ENCODE measurements around the gene EXOC6B. TPM values are rescaled to one million over a fixed set of nuclear protein-coding genes. Genes with fewer than 3 reads are reported as not detected.

Gene EXOC6B
- total RNA-seq, 1 donor, result 40.2 TPM

- H3K4me3 ChIP-seq (ENCODE audit: low read depth, low read length), result no peak overlapping the region
- DNase-seq (ENCODE audit: low read depth), result no peak
- TF ChIP-seq CTCF (IDR thresholded peaks at IDR 0.05; ENCODE audit: insufficient read depth, low read depth, low read length), result no peak
These were observed 342.5 kb downstream of the EXOC6B start for GRCh38 chr2:72483346-72483745.

DNA sequence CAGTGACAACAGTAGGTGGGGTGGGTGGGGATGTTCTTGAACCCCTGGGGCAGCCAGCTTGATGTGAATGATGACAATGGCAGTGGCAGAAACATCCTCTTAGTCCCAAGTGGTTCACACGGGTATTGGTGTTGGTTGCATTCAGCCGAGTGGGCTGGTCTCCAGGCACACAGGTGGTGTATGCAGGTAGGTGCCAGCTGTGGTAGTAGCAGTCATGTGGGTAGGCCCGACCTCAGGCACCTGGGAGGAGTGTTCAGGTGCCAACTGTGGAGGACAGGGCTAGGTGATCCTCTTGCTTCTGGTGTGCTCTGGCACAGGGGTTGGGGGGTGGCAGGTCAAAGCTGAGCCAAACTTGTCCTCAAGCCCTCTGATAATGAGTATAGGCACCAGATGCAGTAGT is 350.6 kb downstream of the EXOC6B start:
- no peak overlapping the region for H3K4me3 ChIP-seq (ENCODE audit: low read depth, low read length)
- DNase-seq (ENCODE audit: low read depth), result no peak
- TF ChIP-seq CTCF (IDR thresholded peaks at IDR 0.05; ENCODE audit: insufficient read depth, low read depth, low read length), result no peak

DNA sequence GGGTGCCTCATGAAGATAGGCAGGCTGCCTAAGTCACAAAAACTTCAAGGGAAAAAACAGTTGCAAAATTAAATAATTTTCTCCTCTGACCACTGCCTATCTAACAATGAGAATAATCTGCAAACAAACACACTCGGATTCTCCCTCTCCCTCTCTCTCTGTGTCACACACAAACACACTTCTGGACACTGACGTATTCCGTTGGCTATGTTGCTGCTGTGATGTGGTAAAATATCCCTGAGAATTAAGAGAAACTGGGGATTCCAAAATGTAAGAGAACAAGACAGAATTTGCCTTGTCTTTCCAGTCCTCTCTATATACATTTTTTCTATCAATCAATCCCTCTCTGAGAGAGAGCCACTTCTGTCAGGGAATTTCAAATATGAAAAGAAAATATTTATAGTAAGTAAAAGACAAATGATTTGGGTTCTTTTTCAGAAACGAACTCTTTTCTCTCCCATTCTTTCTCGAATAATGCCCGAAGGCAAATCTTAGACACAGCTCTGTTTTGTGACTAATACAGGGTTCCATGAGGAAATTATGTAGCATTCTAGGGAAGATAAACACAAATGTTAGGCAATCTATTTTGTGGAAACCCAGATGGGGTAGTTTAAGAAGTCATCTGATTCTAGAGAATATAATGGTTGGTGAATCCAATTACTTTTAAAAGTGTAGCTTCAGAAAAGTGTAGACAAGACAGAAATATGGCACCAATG is 367.9 kb downstream of the EXOC6B start:
- DNase-seq (ENCODE audit: low read depth), result peak; percentile 75
- TF ChIP-seq CTCF (IDR thresholded peaks at IDR 0.05; ENCODE audit: insufficient read depth, low read depth, low read length), result no peak
- H3K4me3 ChIP-seq (ENCODE audit: low read depth, low read length), result no peak overlapping the region

DNA sequence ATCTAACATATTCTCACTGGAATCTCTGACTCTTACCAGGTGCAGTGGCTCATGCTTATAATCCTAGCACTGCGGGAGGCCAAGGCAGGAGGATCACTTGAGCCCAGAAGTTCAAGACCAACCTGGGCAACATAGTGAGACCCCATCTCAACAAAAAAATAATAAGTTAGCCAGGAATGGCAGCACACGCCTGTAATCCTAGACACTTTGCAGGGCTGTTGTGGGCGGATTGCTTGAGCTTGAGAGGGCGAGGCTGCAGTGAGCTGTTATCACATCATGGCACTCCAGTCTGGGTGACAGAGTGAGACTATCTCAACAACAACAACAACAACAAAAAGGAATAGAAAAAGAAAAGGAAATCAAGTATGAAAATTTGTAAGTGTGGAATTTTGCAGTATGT is 371.6 kb downstream of the EXOC6B start:
- no peak overlapping the region for H3K4me3 ChIP-seq (ENCODE audit: low read depth, low read length)
- no peak for DNase-seq (ENCODE audit: low read depth)
- TF ChIP-seq CTCF (IDR thresholded peaks at IDR 0.05; ENCODE audit: insufficient read depth, low read depth, low read length), result no peak

DNA sequence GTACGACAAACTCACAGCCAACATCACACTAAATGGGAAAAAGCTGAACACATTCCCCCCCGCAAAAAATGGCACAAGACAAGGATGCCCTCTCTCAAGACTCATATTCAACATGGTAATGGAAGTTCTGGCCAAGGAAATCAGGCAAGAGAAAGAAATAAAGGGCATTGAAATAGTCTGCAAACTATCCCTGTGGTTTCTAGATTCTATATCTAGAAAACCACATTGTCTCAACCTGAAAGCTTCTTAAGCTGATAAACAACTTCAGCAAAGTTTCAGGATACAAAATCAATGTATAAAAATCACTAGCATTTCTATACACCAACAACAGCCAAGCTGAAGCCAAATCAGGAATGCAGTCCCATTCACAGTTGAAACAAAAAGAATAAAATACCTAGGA is 383.6 kb downstream of the EXOC6B start:
- no peak for TF ChIP-seq CTCF (IDR thresholded peaks at IDR 0.05; ENCODE audit: insufficient read depth, low read depth, low read length)
- DNase-seq (ENCODE audit: low read depth), result no peak
- H3K4me3 ChIP-seq (ENCODE audit: low read depth, low read length), result no peak overlapping the region

- H3K4me3 ChIP-seq (ENCODE audit: low read depth, low read length), result no peak overlapping the region
- no peak for TF ChIP-seq CTCF (IDR thresholded peaks at IDR 0.05; ENCODE audit: insufficient read depth, low read depth, low read length)
- DNase-seq (ENCODE audit: low read depth), result no peak
These were observed 385.9 kb downstream of the EXOC6B start for GRCh38 chr2:72439892-72440291.

GRCh38 chr2:72438364-72438763 is 387.5 kb downstream of the EXOC6B start:
- DNase-seq (ENCODE audit: low read depth), result no peak
- H3K4me3 ChIP-seq (ENCODE audit: low read depth, low read length), result no peak overlapping the region
- TF ChIP-seq CTCF (IDR thresholded peaks at IDR 0.05; ENCODE audit: insufficient read depth, low read depth, low read length), result no peak
